IPS-15b (cell line): ENCODE measurements around the gene SLC22A17.
"Not testable (repeated sequence)": the region's sequence is repeated elsewhere in the genome, so short reads cannot be mapped to it uniquely, and the experiment has no call there.

Source experiments
- H3K27me3 ChIP-seq: one replicate; pipeline ENCODE4 v1.6.1; 2013; ENCODE audit warnings: low read length; ENCODE audit not compliant: control insufficient read depth, insufficient read depth
- H3K36me3 ChIP-seq: one replicate; pipeline ENCODE4 v1.6.1; 2013; ENCODE audit warnings: low read length; ENCODE audit not compliant: control insufficient read depth, insufficient read depth
- H3K4me1 ChIP-seq: one replicate; pipeline ENCODE4 v1.6.1; 2013; ENCODE audit warnings: mild to moderate bottlenecking, low read length; ENCODE audit not compliant: control insufficient read depth, insufficient read depth
- H3K4me3 ChIP-seq: one replicate; pipeline ENCODE4 v1.5.1; 2013; ENCODE audit warnings: low read depth, low read length
- H3K9ac ChIP-seq: one replicate; pipeline ENCODE4 v1.6.1; 2013; ENCODE audit warnings: low read depth, mild to moderate bottlenecking, low read length
- H3K9me3 ChIP-seq: one replicate; pipeline ENCODE4 v1.6.1; 2013; ENCODE audit warnings: mild to moderate bottlenecking, low read length; ENCODE audit not compliant: control insufficient read depth, insufficient read depth

The SLC22A17 gene

DNA sequence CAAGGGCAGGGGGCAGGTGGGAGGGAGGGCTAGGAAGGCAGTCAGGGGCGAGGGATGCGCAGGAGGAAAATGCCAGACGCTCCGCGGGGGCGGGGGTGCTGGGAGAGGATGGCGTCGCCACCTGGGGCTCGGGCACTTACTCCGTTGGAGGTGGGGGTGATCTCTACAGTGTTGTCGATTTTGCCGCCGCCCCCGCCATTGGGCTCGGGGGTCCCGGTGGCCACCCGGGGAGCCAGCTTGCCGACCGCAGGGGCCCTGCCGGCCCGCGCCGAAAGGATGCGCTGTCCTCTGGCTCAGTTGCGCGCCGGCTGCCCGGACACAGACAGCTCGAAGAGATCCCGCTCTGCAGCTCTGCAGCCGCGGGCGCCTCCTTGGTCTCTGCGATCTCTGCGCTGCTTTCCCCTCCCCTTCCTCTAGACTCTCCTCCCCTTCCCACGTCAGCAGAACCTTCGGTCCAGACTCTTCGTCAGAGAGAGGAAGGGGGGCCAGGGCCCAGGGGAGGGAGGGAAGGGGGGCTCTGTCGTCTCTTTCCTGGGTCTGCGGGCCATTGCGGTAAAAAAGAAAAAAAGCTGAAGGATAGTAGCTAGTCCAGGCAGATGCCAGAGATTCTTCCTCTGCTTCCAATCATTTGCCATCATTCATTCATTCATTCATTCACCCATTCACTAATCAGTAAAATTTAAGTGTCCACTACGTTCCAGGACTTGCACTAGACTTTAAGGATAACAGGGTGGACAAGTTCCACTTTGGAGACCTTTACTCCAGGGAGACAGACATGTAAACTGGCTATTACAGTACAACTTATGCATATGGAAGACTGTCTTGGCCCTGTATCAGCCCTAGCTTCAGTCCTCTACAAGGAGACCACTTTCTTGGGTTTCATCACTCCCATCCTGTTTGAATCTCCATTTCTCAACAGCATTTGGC, at the start of gene SLC22A17:
Gene SLC22A17, minus strand, starts transcription at position 382 of the 927 bp plus-strand sequence.
- H3K4me3 ChIP-seq = peak within 1 kb of the TSS; percentile 72
- peaks cover 41% of the 10 kb centered on the region for H3K27me3 ChIP-seq
- no peak within 1 kb of the TSS for H3K9ac ChIP-seq
- H3K9me3 ChIP-seq = no peaks in the 10 kb centered on the region
- no peaks in the 10 kb centered on the region for H3K4me1 ChIP-seq
- peaks cover 3% of the 10 kb centered on the region for H3K36me3 ChIP-seq

GRCh38 chr14:23401291-23401690, 48.6 kb upstream of the SLC22A17 start:
- peaks cover 2% of the 10 kb centered on the region for H3K27me3 ChIP-seq

GRCh38 chr14:23400496-23401149, 47.9 kb upstream of the SLC22A17 start:
- H3K4me1 ChIP-seq, H3K27me3 ChIP-seq, H3K4me3 ChIP-seq, H3K9me3 ChIP-seq, H3K36me3 ChIP-seq, H3K9ac ChIP-seq: not testable (repeated sequence)

More at GRCh38 chr14:23401291-23401690, 48.6 kb upstream of the SLC22A17 start:
- Histone ChIP-seq H3K4me1 (peaks cover 2% of the 10 kb centered on the region), H3K9me3 (no peaks in the 10 kb centered on the region), H3K9ac (no peak overlapping the region), H3K36me3 (no peaks in the 10 kb centered on the region), H3K4me3 (no peak overlapping the region)

DNA sequence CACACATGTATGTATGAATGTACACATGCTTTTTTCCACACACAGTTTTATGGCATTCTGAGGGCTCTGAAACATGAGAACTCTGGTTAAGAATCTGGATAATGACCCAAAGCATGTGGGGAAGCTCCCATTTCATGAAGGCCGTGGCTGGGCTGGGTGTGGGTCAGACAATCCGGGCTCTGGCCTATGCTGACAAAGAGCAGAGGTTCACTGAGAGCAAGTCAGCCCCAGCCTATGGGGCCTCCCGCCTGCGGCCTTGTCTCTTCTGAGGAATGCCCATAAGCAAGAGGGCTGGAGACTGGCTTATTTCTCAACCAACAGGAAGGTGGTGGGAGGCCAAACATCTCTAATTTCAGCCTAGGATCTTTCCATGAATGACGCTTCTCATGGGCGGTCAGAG, 46.9 kb upstream of the SLC22A17 start:
- Histone ChIP-seq H3K4me1 (peaks cover 2% of the 10 kb centered on the region), H3K9me3 (no peaks in the 10 kb centered on the region), H3K9ac (no peak overlapping the region), H3K27me3 (peaks cover 2% of the 10 kb centered on the region), H3K36me3 (no peaks in the 10 kb centered on the region), H3K4me3 (no peak overlapping the region)

- Histone ChIP-seq H3K4me3 (no peak overlapping the region), H3K36me3 (no peaks in the 10 kb centered on the region), H3K9ac (no peak overlapping the region), H3K27me3 (peaks cover 2% of the 10 kb centered on the region), H3K9me3 (no peaks in the 10 kb centered on the region), H3K4me1 (peaks cover 2% of the 10 kb centered on the region)
Observed at GRCh38 chr14:23399136-23399535, 46.4 kb upstream of the SLC22A17 start.

DNA sequence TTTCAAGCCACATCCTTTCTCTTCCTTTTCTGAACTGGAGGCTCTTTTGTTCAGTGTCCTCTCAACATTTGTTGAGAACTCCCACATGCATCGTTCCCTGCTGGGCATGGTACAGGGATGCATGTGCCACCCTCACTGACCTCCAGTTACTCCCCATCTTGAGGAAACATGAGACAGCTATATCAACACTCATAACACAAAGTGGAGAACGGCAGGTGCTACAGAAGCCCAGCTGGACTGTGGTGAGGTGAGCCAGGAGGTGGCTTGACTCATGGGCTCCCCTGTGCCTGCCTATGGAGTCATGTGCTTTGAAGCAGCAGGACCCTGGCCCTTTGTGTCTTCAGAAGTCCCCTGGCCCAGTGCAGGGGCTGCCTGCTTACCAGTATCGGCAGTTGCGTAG, 45.7 kb upstream of the SLC22A17 start:
- H3K4me1 ChIP-seq = peaks cover 2% of the 10 kb centered on the region
- H3K9ac ChIP-seq = no peak overlapping the region
- H3K36me3 ChIP-seq = no peaks in the 10 kb centered on the region
- H3K9me3 ChIP-seq = no peaks in the 10 kb centered on the region
- H3K4me3 ChIP-seq = no peak overlapping the region
- H3K27me3 ChIP-seq = no peaks in the 10 kb centered on the region

DNA sequence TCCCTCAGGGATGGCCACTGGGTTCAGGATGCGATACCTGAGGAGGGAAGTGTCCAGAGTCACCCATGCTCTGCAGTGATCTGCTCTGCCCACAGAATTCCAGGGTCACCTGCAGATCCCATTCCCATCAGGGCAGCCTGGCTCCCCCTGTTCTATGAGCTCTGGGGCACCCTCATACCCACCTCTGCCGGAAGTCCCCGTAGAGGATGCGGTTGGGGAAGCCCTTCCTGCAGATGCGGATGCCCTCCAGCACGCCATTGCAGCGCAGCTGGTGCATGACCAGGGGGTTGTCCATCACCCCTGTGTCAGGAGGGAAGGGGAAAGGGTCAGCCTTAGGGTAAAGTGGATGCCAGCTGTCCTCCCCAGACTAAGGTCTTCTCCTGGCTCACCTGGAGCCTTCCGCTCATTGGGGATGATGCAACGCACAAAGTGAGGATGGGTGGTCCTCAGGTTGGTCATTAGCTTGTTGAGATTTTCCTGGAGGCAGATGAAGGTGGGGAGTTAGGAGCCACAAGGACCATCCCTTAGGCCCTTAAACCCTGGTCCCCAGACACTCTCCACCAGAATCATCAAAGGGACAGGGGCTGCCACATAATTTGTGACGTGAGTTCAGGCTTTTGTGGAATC, 44.2 kb upstream of the SLC22A17 start:
- peaks cover 2% of the 10 kb centered on the region for H3K27me3 ChIP-seq
- H3K4me1 ChIP-seq = no peaks in the 10 kb centered on the region
- no peaks in the 10 kb centered on the region for H3K36me3 ChIP-seq
- no peaks in the 10 kb centered on the region for H3K9me3 ChIP-seq
- H3K4me3 ChIP-seq = no peak overlapping the region
- no peak overlapping the region for H3K9ac ChIP-seq

GRCh38 chr14:23396126-23396525, 43.4 kb upstream of the SLC22A17 start:
- peaks cover 2% of the 10 kb centered on the region for H3K27me3 ChIP-seq
- no peak overlapping the region for H3K4me3 ChIP-seq
- no peaks in the 10 kb centered on the region for H3K36me3 ChIP-seq
- no peaks in the 10 kb centered on the region for H3K4me1 ChIP-seq
- H3K9ac ChIP-seq = no peak overlapping the region
- no peaks in the 10 kb centered on the region for H3K9me3 ChIP-seq

GRCh38 chr14:23392613-23393012, 39.9 kb upstream of the SLC22A17 start:
- no peak overlapping the region for H3K4me3 ChIP-seq

GRCh38 chr14:23389871-23390270, 37.2 kb upstream of the SLC22A17 start:
- not testable (repeated sequence) for H3K36me3 ChIP-seq, H3K9ac ChIP-seq, H3K9me3 ChIP-seq, H3K27me3 ChIP-seq, H3K4me1 ChIP-seq, H3K4me3 ChIP-seq

More at GRCh38 chr14:23392613-23393012, 39.9 kb upstream of the SLC22A17 start:
- Histone ChIP-seq H3K9me3 (no peaks in the 10 kb centered on the region), H3K4me1 (no peaks in the 10 kb centered on the region), H3K9ac (no peak overlapping the region), H3K36me3 (no peaks in the 10 kb centered on the region), H3K27me3 (peaks cover 2% of the 10 kb centered on the region)

DNA sequence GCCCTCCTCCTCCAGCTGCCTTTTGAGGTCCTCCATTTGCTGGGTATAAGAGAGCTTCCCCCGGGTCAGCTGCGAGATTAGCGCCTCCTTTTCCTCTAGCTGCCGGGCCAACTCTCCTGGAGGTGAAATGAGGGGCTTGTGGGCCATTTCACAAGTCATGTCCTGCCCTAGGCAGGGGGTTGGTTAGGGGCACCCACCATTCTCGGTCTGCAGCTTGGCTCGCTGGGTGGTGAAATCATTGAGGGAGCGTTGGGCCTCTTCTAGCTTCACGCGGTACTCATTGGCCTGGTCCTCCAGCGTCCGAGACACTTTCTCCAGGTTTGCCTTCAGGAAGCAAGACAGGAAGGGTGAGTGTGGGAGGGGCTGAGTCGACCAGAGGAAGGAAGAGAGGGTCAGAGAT, 36.7 kb upstream of the SLC22A17 start:
- Histone ChIP-seq H3K9me3 (no peaks in the 10 kb centered on the region), H3K36me3 (no peaks in the 10 kb centered on the region), H3K27me3 (peaks cover 2% of the 10 kb centered on the region), H3K9ac (no peak overlapping the region), H3K4me1 (no peaks in the 10 kb centered on the region), H3K4me3 (no peak overlapping the region)
